Activated gamma-delta T cell treated with anti-CD3 and anti-CD28 coated beads, Interleukin-2, amount 50 U/mL, for 16 hours (primary cell): ENCODE results near the gene TXNL4A.

Experiments
- DNase-seq: peaks from one replicate; pipeline ENCODE4 v3.0.0-alpha.2; 2020; ENCODE audit warnings: low read depth

The TXNL4A gene

GRCh38 chr18:79935098-79935480 lies 53.3 kb downstream of the TXNL4A start:
- no peak for DNase-seq

- DNase-seq = no peak
These were observed 53.9 kb downstream of the TXNL4A start for GRCh38 chr18:79934311-79935097.

GRCh38 chr18:79933765-79934164 lies 54.6 kb downstream of the TXNL4A start:
- DNase-seq = no peak

GRCh38 chr18:79932907-79933306 lies 55.5 kb downstream of the TXNL4A start:
- no peak for DNase-seq

GRCh38 chr18:79931475-79931874 lies 56.9 kb downstream of the TXNL4A start:
- no peak for DNase-seq

GRCh38 chr18:79930020-79930642 lies 58.2 kb downstream of the TXNL4A start:
- no peak for DNase-seq

GRCh38 chr18:79928563-79928960 lies 59.8 kb downstream of the TXNL4A start:
- no peak for DNase-seq

- no peak for DNase-seq
These were observed 60.5 kb downstream of the TXNL4A start for GRCh38 chr18:79927607-79928562.

GRCh38 chr18:79926715-79927606 lies 61.4 kb downstream of the TXNL4A start:
- DNase-seq = no peak

- DNase-seq = no peak
These were observed 62.1 kb downstream of the TXNL4A start for GRCh38 chr18:79926306-79926705.

GRCh38 chr18:79924814-79925731 lies 63.3 kb downstream of the TXNL4A start:
- DNase-seq = no peak

- no peak for DNase-seq
These were observed 64.3 kb downstream of the TXNL4A start for GRCh38 chr18:79923896-79924585.

GRCh38 chr18:79922971-79923411 lies 65.4 kb downstream of the TXNL4A start:
- DNase-seq = no peak

GRCh38 chr18:79921984-79922965 lies 66.1 kb downstream of the TXNL4A start:
- no peak for DNase-seq
